ENCODE measurements around the gene ING5.

Gene ING5

GRCh38 chr2:241708879-241709278, 7.0 kb downstream of the ING5 start:
- Histone ChIP-seq H3K27ac (no peak overlapping the region), H3K4me3 (no peak overlapping the region)
- DNase-seq (ENCODE audit: low spot score), result no peak
- TF ChIP-seq CTCF (IDR thresholded peaks at IDR 0.05), result no peak

- no peak overlapping the region for H3K4me3 ChIP-seq
- H3K27ac ChIP-seq, result no peak overlapping the region
- no peak for TF ChIP-seq CTCF (IDR thresholded peaks at IDR 0.05)
- no peak for DNase-seq (ENCODE audit: low spot score)
These were observed 17.3 kb downstream of the ING5 start for GRCh38 chr2:241719093-241719492.

- Histone ChIP-seq H3K4me3 (no peak overlapping the region), H3K27ac (no peak overlapping the region)
- no peak for DNase-seq (ENCODE audit: low spot score)
- no peak for TF ChIP-seq CTCF (IDR thresholded peaks at IDR 0.05)
These were observed 18.3 kb downstream of the ING5 start for GRCh38 chr2:241720099-241720498.

GRCh38 chr2:241720560-241720959, 18.7 kb downstream of the ING5 start:
- TF ChIP-seq CTCF (IDR thresholded peaks at IDR 0.05), result no peak
- DNase-seq (ENCODE audit: low spot score), result no peak
- Histone ChIP-seq H3K4me3 (no peak overlapping the region), H3K27ac (no peak overlapping the region)

- no peak for DNase-seq (ENCODE audit: low spot score)
- H3K4me3 ChIP-seq, result no peak overlapping the region
- no peak for TF ChIP-seq CTCF (IDR thresholded peaks at IDR 0.05)
- H3K27ac ChIP-seq, result no peak overlapping the region
These were observed 20.0 kb downstream of the ING5 start for GRCh38 chr2:241721852-241722251.

- Histone ChIP-seq H3K27ac (no peak overlapping the region), H3K4me3 (no peak overlapping the region)
- TF ChIP-seq CTCF (IDR thresholded peaks at IDR 0.05), result no peak
- no peak for DNase-seq (ENCODE audit: low spot score)
These were observed 21.1 kb downstream of the ING5 start for GRCh38 chr2:241722896-241723454.

GRCh38 chr2:241724259-241724974, 22.6 kb downstream of the ING5 start:
- no peak overlapping the region for H3K4me3 ChIP-seq
- no peak overlapping the region for H3K27ac ChIP-seq
- no peak for DNase-seq (ENCODE audit: low spot score)
- TF ChIP-seq CTCF (IDR thresholded peaks at IDR 0.05), result no peak

Measured in coronary artery (tissue), 2 donors.